Measurements from ENCODE around the gene PLGRKT.
"Not testable (repeated sequence)": the region's sequence is repeated elsewhere in the genome, so short reads cannot be mapped to it uniquely, and the experiment has no call there.

PLGRKT gene

GRCh38 chr9:5375790-5376477 is 61.8 kb downstream of the PLGRKT start:
- DNase-seq (ENCODE audit: low spot score) = no peak

- no peak for DNase-seq (ENCODE audit: low spot score)
Observed at GRCh38 chr9:5375091-5375490, 62.6 kb downstream of the PLGRKT start.

DNA sequence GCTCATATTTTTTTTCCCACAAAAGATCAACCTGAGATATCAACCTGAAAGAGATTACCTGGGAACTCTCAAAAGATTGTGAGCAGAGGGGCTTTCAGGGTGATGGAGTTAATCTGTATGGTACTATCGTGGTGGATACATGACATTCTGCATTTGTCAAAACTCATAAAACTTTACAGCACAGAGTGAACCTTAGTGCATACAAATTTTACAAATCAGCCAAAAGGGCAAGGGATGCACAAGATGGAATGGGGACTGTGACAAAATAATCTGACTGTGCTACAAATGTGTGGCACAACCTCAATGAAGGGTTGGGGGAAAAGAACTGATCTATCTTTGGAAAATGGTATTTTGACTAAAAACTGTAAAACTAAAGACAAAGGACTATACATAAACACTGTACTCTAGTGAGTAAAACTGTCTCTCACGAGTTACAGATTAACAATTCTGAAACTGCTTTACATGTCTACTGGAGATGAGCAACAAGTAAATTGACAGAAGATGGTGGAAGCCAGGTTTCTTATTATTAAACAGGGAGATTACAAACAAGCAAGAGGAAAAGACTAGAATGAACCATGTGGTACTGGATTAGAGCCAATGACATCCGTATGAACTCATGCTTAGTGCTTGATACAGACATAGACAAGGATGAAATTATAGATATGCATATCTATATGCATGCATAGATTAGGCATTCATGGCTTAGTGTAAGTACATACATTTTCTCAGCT is 73.3 kb downstream of the PLGRKT start:
- DNase-seq (ENCODE audit: low spot score) = no peak

GRCh38 chr9:5361326-5362010 is 76.3 kb downstream of the PLGRKT start:
- no peak for DNase-seq (ENCODE audit: low spot score)

- DNase-seq (ENCODE audit: low spot score) = no peak
Observed at GRCh38 chr9:5360341-5360740, 77.4 kb downstream of the PLGRKT start.

GRCh38 chr9:5357431-5358105 is 80.2 kb downstream of the PLGRKT start:
- no peak for DNase-seq (ENCODE audit: low spot score)

DNA sequence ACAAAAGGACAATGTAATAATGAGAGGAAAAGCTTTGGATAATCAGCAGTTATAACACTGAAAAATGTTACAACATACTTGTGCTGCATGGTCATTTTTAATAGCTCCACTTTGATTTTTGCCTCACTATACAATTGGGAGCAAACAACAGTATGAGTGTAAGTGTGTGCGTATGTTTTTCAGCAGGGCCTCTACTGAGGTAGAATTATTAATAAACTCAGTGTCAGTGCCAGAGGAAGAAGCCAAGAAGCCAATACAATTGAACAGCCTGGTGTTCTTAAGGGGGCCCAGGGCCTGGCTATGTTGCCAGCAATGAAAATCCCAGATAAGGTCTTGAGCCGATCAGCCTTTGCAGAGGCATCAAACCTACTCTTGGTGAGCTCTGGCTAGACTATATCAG is 81.9 kb downstream of the PLGRKT start:
- DNase-seq (ENCODE audit: low spot score) = no peak

DNA sequence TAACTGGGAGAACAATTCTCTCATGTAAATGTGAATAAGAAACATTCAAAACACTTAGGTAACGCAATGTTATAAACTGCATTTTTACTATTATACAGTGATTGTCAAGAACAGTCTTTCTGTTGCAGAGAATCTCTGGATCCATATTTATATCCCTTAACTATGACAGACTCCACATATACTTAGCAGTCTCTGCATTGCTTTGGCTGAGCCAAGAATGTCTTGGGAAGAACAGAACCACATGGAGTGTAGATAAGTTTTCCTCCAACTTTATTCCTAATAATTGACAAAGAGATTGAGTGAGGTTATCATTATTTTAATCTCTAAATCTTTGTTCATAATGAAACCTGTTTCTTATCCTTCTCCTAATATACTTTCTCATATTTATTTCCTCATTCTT is 82.5 kb downstream of the PLGRKT start:
- no peak for DNase-seq (ENCODE audit: low spot score)

- DNase-seq (ENCODE audit: low spot score) = no peak
Observed at GRCh38 chr9:5354184-5354583, 83.5 kb downstream of the PLGRKT start.

DNA sequence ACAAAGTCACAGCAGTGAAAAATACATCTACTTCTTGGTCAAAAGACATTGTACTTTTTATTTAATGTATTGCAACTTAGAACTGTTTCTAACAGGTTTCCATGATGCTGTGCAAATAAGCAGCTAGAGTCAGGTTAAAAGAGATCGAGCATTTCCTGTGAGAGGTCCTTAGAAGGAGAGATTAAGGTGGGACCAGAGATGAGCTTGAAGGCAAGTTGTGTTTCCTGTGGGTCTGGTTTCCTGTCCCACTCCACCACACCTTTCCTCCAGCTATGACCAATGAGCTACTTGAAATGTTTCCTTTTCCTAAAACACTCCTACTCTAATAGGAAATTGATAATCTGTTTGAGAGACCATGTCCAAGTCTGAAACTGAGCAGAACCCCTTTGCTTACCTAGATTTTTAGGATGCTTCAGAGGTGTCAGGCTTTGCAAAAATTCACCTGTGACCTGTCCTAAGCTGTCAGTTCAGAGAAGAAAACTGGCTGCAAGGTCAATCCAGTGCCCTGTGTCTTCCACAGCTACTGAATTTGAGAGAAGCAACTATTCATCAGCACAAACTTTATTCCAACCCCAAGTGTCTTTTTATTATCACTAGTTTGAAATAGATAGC is 85.0 kb downstream of the PLGRKT start:
- no peak for DNase-seq (ENCODE audit: low spot score)

GRCh38 chr9:5338992-5339981 is 98.4 kb downstream of the PLGRKT start, which contains the start of gene RLN1:
TSS of gene RLN1 (minus strand) at chr9:5339876. CDS start at chr9:5339746, 130 bp downstream.
- not testable (repeated sequence) for DNase-seq (ENCODE audit: low spot score)

DNA sequence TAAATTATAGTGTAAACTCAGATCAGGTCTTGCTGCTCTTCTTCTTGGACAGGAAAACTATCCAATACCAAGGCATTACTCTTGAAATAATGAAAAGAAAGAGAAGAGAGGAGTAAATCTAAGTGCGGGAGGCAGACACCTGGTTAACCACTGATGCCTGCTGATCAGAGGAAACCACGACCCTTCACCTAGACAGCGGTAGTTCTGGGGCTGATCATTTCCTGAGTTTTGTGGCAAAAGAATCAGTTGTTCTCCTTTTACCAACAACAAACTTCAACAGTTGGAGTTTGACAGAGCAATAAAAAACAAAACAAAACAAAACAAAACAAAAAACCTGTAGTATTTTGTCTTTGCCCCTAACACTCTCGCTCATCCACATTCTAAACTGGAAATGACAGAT is 101.0 kb downstream of the PLGRKT start:
- DNase-seq (ENCODE audit: low spot score) = no peak

DNA sequence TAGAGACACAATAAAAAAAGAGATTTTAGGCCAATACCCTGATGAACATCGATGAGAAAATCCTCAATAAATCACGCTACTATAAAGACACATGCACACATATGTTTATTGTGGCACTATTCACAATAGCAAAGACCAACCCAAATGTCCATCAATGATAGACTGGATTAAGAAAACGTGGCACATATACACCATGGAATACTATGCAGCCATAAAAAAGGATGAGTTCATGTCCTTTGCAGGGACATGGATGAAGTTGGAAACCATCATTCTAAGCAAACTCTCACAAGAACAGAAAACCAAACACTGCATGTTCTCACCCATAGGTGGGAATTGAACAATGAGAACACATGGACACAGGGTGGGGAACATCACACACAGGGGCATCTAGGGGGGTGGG is 106.4 kb downstream of the PLGRKT start:
- not testable (repeated sequence) for DNase-seq (ENCODE audit: low spot score)

GRCh38 chr9:5326893-5327548 is 110.7 kb downstream of the PLGRKT start:
- DNase-seq (ENCODE audit: low spot score) = no peak

DNA sequence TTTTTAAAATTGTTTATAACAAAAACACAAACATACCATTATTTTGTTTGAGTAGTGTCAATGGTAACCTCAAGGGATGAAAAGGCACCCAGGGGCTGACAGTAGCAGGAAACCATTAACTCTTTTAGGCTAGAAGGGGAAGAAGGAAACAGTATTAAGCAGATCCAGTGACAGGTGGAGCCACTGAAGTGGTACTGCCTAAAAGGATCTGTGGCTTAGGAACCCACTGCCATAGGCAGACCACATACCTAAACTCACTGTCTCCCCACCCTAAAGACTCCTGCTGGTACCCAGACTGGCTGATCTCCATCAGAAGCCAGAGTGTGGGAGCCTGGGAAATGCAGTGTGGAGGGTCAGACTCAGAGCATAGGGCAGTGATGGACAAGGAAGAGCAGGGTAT is 111.5 kb downstream of the PLGRKT start:
- no peak for DNase-seq (ENCODE audit: low spot score)

DNA sequence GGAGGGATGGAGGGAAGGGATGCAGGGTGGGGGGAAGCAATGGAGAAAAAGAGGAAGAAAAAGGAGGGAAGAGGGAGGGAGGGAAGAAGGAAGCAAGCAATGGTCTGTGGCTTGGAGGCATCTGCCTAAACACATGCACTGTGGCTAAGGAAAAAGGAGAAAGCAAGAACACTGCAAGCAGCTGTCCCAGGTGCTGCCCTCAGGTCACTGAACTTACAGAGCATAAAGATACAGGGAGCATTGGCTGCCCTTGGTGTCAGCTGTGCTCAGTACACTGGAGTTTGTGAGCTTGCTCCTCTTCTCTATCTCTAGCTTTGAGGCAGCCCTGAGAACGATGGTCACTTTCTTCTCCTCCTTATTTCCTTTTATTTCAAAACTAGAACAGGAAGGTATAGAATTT is 116.1 kb downstream of the PLGRKT start:
- DNase-seq (ENCODE audit: low spot score) = not testable (repeated sequence)

- DNase-seq (ENCODE audit: low spot score) = no peak
Observed at GRCh38 chr9:5321058-5321457, 116.7 kb downstream of the PLGRKT start.

GRCh38 chr9:5316406-5316805 is 121.3 kb downstream of the PLGRKT start:
- DNase-seq (ENCODE audit: low spot score) = not testable (repeated sequence)

DNA sequence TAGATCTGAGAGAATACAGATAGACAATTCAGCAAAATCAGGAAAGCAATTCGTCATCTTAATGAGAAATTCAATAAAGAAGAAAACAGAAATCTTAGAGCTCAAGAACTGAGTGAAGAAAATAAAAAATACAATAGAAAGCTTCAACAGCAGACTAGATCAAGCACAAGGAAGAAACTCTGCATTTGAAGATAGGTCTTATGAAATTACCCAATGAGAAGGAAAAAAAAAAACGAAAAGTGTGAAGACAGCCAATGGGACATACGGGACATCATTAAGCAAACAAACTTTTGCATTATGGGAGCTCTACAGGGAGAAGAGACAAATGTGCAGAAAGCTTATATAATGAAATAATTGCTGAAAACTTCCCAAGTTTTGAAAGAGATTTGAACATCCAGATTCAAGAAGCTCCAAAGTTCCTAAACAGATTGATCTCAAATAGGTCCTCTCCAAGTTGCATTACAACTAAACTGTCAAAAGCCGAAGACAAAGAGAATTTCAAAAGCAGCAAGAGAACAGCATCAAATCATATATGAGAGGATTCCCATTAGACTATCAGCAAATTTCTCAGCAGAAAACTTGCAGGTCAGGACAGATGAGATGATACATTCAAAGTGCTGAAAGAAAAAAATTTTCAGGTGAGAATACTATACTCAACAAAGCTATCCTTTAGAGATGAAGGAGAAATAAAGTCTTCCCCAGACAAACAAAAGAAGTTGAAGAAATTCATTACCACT is 122.4 kb downstream of the PLGRKT start:
- DNase-seq (ENCODE audit: low spot score) = no peak

Data from putamen (tissue), 1 donor.